ENCODE results near the gene SYNE1.
"Not testable (repeated sequence)": the region's sequence is repeated elsewhere in the genome, so short reads cannot be mapped to it uniquely, and the experiment has no call there.

SYNE1 gene

GRCh38 chr6:152098683-152099082 lies 538.5 kb downstream of the SYNE1 start:
- no peak for DNase-seq (ENCODE audit: low spot score)

GRCh38 chr6:152096863-152097496 lies 540.2 kb downstream of the SYNE1 start:
- no peak for DNase-seq (ENCODE audit: low spot score)

GRCh38 chr6:152094992-152095592 lies 542.1 kb downstream of the SYNE1 start:
- peak; percentile 98 for DNase-seq (ENCODE audit: low spot score)

GRCh38 chr6:152094276-152094675 lies 542.9 kb downstream of the SYNE1 start:
- no peak for DNase-seq (ENCODE audit: low spot score)

GRCh38 chr6:152093711-152094110 lies 543.5 kb downstream of the SYNE1 start:
- no peak for DNase-seq (ENCODE audit: low spot score)

- no peak for DNase-seq (ENCODE audit: low spot score)
Measured at GRCh38 chr6:152091851-152092341, 545.3 kb downstream of the SYNE1 start.

- DNase-seq (ENCODE audit: low spot score), result no peak
Measured at GRCh38 chr6:152091201-152091600, 546.0 kb downstream of the SYNE1 start.

- DNase-seq (ENCODE audit: low spot score), result no peak
Measured at GRCh38 chr6:152089992-152090391, 547.2 kb downstream of the SYNE1 start.

- no peak for DNase-seq (ENCODE audit: low spot score)
Measured at GRCh38 chr6:152087701-152088100, 549.5 kb downstream of the SYNE1 start.

- no peak for DNase-seq (ENCODE audit: low spot score)
Measured at GRCh38 chr6:152087096-152087495, 550.1 kb downstream of the SYNE1 start.

GRCh38 chr6:152086223-152086873 lies 550.8 kb downstream of the SYNE1 start:
- no peak for DNase-seq (ENCODE audit: low spot score)

- DNase-seq (ENCODE audit: low spot score), result peak; percentile 68
Measured at GRCh38 chr6:152085451-152085921, 551.7 kb downstream of the SYNE1 start.

GRCh38 chr6:152078804-152079203 lies 558.4 kb downstream of the SYNE1 start:
- DNase-seq (ENCODE audit: low spot score), result no peak

- no peak for DNase-seq (ENCODE audit: low spot score)
Measured at GRCh38 chr6:152078001-152078400, 559.2 kb downstream of the SYNE1 start.

- DNase-seq (ENCODE audit: low spot score), result not testable (repeated sequence)
Measured at GRCh38 chr6:152076242-152076641, 560.9 kb downstream of the SYNE1 start.

- DNase-seq (ENCODE audit: low spot score), result no peak
Measured at GRCh38 chr6:152071843-152072242, 565.3 kb downstream of the SYNE1 start.
